K562 (cell line): ENCODE data around the gene CDC42BPB.

Experiments
- HMGN3 ChIP-seq: IDR thresholded peaks from 2 replicates; pipeline ENCODE4 v1.6.1; 2011; ENCODE audit warnings: borderline replicate concordance, low read depth, mild to moderate bottlenecking, mixed read lengths, low read length; ENCODE audit not compliant: insufficient read length; ENCODE audit errors: extremely low read depth
- NCOR1 ChIP-seq: fragments of 450-650 bp; IDR thresholded peaks from 2 replicates; pipeline ENCODE4 v1.6.1; 2016; ENCODE audit warnings: mild to moderate bottlenecking, moderate library complexity
- POLR2A ChIP-seq: fragments of 450-650 bp; conservative IDR thresholded peaks from 2 replicates; pipeline ENCODE4 v1.6.1; 2016
- POLR2AphosphoS5 ChIP-seq: IDR thresholded peaks from 2 replicates; pipeline ENCODE4 v1.6.1; 2011; ENCODE audit warnings: mild to moderate bottlenecking, low read depth, low read length, moderate library complexity; ENCODE audit not compliant: control insufficient read depth, insufficient read depth
- TF ChIP-seq, protein P1 (sequence below): sonication (generic); formaldehyde crosslinking; IDR thresholded peaks from 2 replicates; pipeline ENCODE4 v1.9.0; 2022; ENCODE audit warnings: mild to moderate bottlenecking, missing genetic modification reagents

- TF ChIP-seq HMGN3, result no peak
- no peak for TF ChIP-seq POLR2AphosphoS5
- no peak for TF ChIP-seq POLR2A
- no peak for TF ChIP-seq NCOR1
- TF ChIP-seq, protein P1, sequence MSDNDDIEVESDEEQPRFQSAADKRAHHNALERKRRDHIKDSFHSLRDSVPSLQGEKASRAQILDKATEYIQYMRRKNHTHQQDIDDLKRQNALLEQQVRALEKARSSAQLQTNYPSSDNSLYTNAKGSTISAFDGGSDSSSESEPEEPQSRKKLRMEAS (CRISPR knock-in tag), result no peak
Measured at GRCh38 chr14:103081951-103082350, 24.6 kb upstream of the CDC42BPB start.
